ENCODE data around the gene OR2T35.
"Not testable (repeated sequence)": the region's sequence is repeated elsewhere in the genome, so short reads cannot be mapped to it uniquely, and the experiment has no call there.

The OR2T35 gene, protein sequence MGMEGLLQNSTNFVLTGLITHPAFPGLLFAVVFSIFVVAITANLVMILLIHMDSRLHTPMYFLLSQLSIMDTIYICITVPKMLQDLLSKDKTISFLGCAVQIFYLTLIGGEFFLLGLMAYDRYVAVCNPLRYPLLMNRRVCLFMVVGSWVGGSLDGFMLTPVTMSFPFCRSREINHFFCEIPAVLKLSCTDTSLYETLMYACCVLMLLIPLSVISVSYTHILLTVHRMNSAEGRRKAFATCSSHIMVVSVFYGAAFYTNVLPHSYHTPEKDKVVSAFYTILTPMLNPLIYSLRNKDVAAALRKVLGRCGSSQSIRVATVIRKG

DNA sequence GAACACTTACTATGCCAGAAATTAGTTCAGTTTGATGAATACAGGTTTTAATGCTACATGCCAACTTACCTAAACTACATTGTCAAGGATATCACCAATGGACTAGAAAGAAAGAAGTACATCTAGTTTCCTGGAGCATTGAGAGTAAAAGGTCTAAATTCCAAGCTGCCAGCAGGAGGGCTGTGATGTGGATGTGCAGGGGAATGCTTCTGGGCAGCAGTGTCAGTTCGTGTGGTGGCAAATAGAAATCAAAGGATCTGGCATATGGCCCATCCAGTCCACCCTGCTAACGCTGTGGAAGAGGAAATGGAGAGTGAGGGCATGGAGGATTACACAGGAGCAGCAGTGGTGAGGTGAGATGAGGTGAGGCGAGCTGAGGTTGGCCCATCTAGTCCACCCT lies at the start of gene OR2T35:
OR2T35 (minus strand) TSS at position 101 of the 400 bp plus-strand sequence. CDS start 6,020 bp downstream, outside the sequence.
- not testable (repeated sequence) for DNase-seq

DNA sequence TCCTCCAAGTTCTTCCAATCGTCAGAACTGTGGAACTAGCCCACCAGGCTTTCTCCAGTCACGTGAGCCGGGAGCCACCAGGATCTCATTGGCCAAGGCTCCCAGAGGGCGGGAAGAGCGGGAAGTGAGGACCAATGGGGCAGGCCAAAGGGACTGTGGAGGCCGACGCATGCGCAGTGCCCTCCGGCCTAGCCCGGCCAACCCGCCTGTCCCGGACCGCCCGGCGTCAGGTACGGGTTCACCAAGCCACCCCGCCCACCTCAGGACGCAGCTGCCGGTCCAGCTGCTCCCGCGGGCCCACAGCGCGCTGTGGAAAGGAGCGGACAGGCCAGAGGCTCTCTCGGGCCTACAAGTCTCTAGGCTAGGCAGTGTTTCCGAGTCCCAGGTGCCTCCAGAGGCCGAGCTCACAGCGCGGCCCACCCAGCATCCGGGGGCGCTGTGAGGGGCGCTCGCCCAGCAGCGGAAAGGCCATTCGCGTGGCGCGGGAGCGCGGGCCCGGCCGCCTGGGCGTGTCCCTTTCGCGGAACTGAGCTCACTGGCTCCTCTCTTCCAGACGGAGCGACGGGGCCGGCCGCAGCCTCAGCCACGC lies 46.6 kb upstream of the OR2T35 start:
- no peak for DNase-seq

DNA sequence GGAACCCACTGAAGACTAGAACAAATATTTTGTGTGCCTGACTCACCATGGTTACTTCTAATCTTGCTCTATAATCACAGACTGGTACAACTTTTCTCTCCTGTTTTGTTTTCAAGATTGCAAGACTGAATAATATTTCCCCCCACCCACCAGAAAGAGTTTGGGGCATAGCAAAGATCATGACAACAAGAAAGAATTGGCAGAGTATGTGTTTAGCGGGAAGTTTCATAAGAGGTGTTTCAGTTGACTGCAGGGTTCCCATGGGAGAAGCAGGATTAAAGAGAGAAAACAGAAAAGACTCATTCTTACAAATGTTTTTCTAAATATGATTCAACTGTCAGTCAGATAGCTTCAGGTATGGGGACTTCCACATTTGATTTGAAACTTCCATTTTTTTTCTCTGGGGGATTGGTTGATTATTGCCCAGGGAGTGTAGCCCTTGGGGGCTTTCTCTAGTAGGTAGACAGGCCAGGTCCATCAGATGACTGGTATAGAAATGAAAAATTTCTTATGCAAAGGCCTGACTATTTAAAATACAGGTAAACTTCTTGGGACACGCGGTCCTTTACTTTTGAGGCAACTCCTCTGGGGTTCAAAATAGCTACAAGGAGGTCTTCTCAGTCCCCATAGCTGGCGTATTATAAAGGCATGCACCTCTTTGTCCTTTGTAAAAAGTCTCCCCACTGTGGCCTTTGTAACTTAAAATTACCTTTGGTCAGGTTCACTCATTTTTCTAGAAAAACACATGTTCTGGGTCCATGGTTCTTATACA lies 43.6 kb upstream of the OR2T35 start:
- no peak for DNase-seq

DNA sequence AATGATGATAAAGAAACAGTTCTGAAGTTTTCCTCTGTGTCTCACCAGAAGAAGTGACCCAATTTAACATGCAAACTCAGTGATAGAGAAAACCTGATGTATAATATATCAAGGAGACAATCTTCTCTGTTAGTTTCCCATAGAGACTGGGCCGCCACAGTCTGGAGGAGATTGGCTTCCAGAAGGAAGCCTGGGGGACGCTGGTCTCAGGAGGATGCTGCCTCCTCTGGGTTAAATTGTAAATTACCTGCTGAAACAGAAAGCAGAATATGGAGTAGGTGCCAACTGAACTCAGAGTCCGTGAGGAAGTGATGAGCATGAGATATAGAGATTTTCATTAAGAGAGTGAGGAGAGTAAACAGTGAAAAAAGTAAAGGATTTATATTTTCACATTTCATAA lies 41.7 kb upstream of the OR2T35 start:
- no peak for DNase-seq

DNA sequence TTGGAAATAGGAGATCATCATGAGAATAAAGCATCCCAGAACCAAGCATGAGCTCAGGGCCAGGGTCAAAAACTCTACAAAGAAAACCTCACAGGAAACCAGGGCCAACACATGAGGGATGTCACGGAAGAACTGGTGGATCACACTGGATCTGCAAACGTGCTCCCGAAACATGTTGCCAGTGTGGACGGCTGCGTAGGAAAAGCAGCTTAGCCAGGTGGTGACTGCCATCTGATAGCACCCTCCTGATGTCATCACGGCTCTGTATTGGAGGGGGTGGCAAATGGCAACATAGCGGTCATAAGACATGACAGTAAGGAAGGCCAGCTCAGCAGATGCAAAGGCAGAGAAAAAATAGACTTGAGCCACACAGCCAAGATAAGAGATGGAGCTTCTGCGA lies 36.6 kb upstream of the OR2T35 start:
- DNase-seq, result no peak

DNA sequence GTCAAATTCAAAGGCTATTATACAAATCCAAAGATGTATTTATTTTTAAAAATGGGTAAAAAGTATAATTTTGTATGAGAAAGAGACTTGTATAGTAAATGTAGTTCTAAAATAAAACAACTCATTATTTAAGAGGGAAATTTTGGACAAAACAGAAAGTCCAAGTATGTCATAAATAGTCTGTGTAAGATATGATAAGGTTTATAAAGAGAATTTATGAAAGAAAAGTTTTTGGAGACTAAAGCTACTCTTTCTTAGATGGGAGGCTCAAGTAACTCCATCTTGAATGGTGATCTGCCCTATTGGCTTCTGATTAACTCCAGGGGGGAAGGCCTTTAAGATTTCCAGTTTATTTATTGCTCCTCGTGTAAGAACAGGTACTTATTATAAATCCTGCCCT lies 24.9 kb upstream of the OR2T35 start:
- no peak for DNase-seq

DNA sequence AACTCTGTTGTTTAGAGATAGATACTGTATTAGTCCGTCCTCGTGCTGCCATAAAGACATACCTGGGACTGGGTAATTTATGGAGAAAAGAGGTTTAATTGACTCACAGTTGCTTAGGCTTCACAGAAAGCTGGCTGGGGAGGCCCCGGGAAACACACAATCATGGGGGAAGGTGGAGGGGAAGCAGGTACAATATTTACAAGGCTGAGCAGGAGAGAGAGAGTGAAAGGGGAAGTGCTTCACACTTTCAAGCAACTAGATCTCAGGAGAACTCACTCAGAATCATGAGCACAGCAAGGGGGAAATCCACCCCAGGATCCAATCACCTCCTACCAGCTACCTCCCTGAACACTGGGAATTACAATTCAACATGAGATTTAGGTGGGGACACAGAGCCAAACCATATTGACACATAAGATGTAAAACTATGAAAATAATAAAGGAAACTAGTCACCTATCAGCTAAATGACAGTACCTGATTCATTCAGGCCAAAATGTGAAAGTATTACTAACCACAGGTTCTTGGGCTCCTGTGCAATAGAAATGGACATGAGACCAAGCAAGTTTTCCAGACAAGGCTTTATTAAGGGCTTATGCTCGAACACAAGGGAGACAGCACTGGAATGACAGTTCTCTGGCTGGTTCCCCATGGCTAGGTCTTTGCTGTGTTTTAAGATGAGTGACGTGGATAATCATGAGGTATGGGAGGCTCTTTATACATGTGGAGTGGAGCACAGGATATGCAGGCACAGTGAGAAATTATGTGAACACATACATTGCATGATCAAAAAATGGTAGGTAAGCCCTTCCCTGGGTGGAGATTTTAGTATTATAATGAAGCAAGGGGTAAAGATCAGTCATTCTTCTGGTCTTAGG lies 18.6 kb upstream of the OR2T35 start:
- DNase-seq, result not testable (repeated sequence)

DNA sequence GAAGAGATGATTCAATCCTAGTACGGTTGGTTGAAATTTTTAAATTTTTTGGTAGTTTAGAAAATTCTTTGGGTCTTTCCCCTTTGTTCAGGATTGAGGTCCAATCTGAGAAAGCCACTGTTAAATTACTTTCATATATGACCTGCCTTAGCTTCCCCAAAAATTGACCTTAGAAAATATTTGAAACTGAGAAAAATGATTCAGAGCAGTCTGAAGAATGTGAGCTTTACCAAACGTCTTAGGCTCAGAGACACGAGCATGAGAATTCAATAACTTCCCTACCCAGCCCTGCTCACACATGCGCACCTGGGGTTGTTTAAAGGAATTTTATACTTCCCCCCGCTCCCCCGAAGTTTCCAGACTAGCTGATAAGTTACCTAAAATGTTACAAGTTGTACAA lies 11.7 kb upstream of the OR2T35 start:
- DNase-seq, result not testable (repeated sequence)

DNA sequence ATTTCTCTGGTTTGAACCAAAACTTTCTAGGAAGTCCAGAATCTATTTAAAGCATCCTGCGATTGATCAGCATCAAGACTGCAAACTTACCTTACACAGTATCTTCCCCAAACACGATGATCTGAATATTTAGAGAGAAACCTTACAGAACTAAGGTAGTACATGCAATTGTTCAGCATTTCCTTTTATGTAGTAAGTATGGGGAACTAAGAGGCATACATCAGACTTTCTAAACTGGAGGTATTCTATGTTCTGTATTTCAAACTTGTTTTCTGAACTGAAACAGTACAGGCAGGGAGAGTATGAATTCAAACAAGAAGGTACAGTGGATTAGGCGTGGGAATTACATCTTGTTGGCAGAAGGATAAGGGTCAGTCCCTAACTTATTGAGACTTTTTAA lies 10.3 kb upstream of the OR2T35 start, which contains the start of gene OR2T27:
OR2T27 (minus strand) TSS at position 175 of the 400 bp plus-strand sequence. CDS start 4,644 bp downstream, outside the sequence.
- not testable (repeated sequence) for DNase-seq

DNA sequence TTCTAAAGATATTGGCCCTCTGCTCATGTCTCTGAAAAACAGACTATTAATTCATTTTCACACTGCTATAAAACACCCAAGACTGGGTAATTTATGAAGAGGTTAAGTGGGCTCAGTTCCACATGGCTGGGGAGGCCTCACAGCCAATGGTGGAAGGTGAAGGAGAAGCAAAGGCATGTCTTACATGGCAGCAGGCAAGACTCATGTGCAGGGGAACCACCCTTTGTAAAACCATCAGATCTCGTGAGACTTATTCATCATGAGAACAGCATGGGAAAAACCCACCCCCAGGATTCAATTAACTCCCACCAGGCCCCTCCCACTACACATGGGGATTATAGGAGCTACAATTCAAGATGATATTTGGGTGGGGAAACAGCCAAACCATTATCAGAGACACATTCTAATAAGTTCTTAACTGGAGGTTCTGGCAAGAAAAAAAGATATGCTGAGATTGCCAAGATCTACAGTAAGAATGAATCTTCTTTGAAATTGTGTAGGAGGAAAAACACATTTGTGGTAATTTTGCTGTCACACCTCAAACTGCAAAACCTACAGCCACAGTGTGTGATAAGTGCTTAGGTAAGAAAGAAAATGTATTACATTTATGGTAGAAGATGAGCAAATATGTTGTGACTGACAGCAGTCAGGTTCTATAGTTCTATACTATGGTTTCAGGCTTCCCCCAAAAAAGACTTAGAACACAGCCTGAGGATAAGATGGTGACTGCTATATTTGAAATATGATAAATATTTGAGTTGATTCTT lies 3.9 kb upstream of the OR2T35 start:
- not testable (repeated sequence) for DNase-seq

DNA sequence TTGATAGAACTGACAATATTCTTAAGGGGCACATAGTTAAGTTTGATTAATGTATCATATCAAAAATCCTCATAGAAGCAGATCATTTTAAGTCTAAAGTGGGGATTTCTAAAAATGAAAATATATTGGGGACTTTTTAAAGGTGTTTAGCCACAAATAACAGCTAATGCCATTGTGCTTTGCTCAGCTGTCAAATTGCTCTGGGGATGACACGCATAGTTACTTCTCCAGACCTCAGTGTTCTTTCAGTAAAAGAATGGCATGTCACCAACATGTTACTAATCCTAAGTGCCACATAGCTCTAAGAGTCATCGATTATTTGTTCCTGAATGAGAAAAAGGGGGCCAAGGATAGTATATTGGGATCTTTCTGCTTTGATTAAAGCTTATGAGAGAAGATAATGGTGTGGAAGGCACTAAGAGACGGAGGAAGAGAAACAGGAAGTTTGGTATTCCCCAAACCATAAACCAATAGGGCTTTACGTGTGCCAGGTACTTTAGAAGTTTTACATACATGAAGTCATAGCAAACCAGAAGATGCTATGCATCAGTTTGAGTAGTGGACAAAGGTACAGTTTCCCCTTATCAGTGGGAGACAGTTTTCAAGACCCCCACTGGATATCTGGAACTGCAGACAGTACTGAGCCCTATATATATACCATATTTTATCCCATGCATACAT lies 2.0 kb downstream of the OR2T35 start:
- not testable (repeated sequence) for DNase-seq

DNA sequence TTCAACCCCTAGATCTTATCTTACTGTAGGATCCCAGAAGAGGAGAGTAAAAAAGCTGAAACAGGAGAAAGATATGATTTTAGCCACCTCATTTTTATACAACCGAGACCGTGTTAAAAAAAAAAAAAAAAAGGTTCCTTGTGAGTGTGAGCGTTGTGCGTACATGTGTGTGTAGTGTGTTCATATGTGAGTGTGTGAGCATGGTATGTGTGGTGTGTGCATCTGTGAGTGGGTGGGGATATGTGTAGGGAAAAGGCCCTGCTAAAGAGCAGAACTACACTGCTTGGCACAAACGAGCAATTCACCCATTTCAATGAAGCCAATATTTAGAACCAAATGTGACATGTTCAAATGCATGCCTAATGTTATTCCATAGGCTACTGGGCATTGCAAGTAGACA lies 3.5 kb downstream of the OR2T35 start:
- not testable (repeated sequence) for DNase-seq

DNA sequence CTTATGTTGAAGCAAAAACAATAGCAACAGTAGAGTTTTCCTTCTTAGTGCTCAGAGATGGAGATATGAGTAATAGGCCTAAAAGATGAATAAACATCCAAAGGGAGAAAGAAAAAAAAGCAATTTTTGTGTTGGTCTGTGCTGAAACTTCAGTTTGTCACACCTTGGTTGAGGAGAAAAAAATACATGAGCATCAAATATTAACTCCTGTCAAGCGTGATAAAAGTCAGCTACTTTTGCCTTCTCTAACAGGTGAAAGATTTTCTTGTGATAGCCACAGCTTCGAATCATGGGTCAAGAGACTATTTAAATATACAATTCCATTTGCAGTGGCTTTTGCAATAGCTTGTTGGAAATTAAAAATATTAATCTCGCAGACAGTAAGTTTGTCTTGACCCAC lies 4.2 kb downstream of the OR2T35 start:
- not testable (repeated sequence) for DNase-seq

DNA sequence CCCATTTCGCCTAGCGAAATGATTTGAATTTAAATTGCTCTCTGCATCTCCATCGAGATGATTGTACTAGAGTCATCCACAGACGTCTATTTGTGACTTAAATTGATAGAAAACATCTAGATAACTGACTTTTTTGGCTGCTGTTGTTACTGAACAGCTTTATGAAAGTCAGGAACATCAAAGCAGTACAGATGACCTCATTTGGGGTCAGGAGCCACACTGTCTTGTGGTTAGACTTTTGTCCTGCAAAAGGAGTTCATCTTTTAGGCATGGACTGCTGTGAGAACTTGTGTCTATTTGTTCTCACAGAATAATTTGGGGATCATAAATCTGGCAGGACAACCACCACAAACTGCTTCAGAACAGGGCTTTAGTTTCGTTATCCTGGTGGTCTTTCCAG lies 5.4 kb downstream of the OR2T35 start:
- DNase-seq, result not testable (repeated sequence)

DNA sequence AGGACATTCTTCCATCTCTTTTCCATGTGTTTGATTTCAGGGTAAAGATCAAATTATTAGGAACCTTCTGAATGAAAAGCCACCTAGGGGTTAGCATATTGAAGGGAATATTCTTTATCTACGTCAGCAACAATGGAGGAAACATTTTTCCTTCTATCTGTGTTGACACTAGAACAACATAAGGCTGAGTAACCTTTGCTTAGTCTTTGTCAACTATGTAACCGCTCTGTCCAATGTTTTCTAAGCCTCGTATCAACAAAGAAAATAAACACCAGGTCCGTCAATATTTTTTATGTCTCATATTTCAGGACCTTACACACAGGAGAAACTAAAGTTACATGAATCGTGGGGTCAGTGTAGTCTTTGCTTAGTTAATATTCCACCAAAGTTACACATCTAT lies 8.5 kb downstream of the OR2T35 start:
- not testable (repeated sequence) for DNase-seq

DNA sequence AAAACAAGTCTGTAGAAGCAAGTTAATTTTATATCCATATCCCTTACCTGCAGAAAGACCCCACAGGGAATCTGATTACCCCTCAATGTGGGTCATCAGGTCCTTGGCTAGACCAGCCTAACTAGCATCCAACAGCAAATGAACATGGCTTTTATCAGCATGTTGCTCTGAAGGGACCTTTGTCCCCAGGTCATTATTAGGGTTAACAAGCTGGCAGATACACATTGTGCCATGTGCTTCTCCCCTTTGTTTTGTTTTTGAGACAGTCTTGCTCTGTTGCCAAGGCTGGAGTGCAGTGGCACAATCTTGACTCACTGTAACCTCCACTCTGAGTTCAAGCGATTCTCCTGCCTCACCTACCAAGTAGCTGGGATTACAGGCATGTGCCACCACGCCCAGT lies 10.1 kb downstream of the OR2T35 start, which contains the start of gene OR2T11:
OR2T11 (minus strand) TSS at position 101 of the 400 bp plus-strand sequence. CDS start 7,963 bp downstream, outside the sequence.
- not testable (repeated sequence) for DNase-seq

DNA sequence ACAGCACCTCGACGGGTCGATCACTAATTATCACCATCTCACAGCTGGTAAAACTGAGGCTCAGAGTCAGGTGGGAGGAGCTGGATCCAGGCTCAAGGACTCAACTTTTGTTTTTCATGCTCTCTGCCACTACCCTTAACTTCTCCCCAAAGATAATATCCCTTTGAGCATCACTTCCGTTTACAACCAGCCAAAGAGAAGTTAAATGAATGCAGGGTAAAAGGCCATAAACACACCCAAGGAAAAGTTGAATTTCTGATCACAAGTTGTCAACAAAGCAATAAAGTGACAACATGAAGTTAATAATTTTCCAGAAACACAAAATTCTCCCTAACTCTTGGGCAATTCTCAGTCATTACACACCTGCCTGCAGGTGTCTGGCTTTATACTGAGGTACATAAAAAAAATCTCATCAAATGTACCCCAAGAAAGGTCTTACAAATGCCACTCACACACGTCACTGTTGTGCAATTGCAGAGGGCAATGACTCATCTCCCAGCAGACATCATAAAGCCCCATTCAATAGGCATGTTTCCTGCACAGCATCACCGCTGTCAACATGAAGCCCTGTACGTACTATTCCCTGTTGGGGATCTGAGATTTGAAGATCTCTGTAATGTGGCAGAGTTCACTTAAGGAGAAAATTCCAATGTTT lies 13.6 kb downstream of the OR2T35 start:
- no peak for DNase-seq

DNA sequence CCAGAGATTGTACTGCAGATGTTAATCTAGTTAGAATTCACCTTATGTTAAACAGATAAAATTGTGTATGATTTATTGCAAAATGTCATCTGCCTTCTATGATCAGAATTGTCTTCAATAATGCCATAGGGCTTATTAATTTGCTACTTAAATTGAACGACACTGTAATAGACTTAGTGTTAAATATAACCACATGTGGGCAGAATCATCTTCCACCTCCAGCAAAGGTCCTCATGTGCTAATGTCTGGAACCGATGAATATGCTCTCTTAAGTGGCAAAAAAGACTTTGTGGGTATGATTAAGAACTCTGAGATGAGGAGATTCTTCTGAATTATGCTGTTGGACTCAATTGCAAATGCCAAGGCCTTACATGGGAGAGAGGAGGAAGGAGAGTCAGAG lies 14.5 kb downstream of the OR2T35 start:
- DNase-seq, result no peak

DNA sequence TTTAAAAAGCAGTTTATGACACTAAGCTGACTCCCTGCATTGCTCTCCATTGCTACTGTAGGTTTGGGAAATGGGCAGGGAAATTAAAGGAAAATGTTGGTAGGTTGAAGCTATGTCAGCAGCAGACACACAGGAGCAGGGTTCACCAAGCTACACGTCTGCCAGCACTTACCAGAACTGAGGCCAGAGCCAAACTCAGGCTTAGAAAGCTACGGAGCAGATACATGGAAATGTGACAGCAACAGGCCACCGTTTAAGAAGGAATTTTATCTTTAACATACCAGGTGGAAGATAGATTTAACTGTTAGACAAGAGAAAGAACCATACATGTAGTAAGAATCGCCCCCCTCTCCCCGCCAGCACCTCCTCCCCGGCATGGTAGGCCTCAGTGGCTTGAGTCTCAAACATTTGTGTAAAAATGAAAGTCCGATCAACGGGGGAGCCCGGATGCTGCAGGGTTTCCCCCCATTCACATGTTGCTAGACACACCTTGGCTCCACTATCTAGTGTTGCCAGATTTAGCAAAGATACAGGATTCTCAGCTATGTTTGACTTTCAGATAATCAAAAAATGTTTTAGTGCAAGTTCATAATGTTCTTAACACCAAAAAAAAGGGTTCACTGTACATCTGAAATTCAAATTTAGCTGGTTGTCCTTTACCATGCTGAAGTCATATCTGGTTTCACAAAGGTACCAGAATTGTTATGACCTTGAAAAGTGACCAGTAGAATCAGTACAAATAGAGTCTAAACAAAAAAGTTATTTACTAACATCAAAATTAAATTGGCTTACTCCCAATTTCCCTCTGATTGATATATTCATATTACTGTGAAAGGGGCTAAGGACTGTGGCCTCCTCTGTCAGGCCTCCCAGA lies 16.9 kb downstream of the OR2T35 start:
- DNase-seq, result no peak

All from T1000 (cell line).